Measurements from ENCODE around the gene TARDBP.
"Not testable (repeated sequence)": the region's sequence is repeated elsewhere in the genome, so short reads cannot be mapped to it uniquely, and the experiment has no call there.

DNA sequence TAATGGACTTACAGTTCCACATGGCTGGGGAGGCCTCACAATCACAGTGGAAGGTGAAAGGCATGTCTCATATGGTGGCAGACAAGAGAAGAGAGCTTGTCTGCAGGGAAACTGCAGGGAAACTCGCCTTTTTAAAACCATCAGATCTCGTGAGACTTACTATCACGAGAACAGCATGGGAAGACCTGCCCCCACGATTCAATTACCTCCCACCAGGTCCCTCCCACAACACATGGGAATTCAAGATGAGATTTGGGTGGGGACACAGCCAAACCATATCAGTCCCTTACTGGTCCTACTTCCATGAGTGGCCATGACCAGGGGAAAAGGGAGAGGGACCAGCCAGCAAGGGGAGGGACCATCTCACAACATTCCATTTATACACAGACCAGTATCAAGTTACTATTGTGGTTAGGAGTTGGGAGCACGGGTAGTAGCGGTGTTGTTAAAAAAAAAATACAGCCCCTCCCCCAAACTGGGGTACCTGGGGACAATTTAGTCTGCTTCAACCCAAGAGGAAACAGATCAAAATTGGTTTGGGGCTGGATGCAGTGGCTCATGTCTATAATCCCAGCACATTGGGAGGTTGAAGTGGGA, 22.4 kb upstream of the TARDBP start:
- TF ChIP-seq CREB5 (CRISPR knock-in tag; IDR thresholded peaks at IDR 0.05; ENCODE audit: low read depth); ZNF565 (CRISPR knock-in tag; conservative IDR thresholded peaks at IDR 0.05; ENCODE audit: low read depth); BACH2 (CRISPR knock-in tag; IDR thresholded peaks at IDR 0.05; ENCODE audit: borderline replicate concordance); ARNTL (CRISPR knock-in tag; IDR thresholded peaks at IDR 0.05; ENCODE audit: borderline replicate concordance, low read depth); SNAI2 (CRISPR knock-in tag; IDR thresholded peaks at IDR 0.05); ZFP3 (CRISPR knock-in tag; IDR thresholded peaks at IDR 0.05); OSR1 (CRISPR knock-in tag; IDR thresholded peaks at IDR 0.05); TSHZ2 (CRISPR knock-in tag; IDR thresholded peaks at IDR 0.05); CSDC2 (CRISPR knock-in tag; IDR thresholded peaks at IDR 0.05); ZFP30 (CRISPR knock-in tag; IDR thresholded peaks at IDR 0.05); PATZ1 (CRISPR knock-in tag; IDR thresholded peaks at IDR 0.05; ENCODE audit: borderline replicate concordance); TCF4 (CRISPR knock-in tag; IDR thresholded peaks at IDR 0.05; ENCODE audit: borderline replicate concordance); ISL1 (CRISPR knock-in tag; IDR thresholded peaks at IDR 0.05): not testable (repeated sequence)
- TF ChIP-seq, protein P1, sequence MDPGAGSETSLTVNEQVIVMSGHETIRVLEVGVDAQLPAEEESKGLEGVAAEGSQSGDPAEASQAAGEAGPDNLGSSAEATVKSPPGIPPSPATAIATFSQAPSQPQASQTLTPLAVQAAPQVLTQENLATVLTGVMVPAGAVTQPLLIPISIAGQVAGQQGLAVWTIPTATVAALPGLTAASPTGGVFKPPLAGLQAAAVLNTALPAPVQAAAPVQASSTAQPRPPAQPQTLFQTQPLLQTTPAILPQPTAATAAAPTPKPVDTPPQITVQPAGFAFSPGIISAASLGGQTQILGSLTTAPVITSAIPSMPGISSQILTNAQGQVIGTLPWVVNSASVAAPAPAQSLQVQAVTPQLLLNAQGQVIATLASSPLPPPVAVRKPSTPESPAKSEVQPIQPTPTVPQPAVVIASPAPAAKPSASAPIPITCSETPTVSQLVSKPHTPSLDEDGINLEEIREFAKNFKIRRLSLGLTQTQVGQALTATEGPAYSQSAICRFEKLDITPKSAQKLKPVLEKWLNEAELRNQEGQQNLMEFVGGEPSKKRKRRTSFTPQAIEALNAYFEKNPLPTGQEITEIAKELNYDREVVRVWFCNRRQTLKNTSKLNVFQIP (CRISPR knock-in tag; IDR thresholded peaks at IDR 0.05; ENCODE audit: borderline replicate concordance, low read depth), result not testable (repeated sequence)
